Neuronal stem cell (in vitro differentiated cells): ENCODE results near the gene SH3RF2.
"Not testable (repeated sequence)": the region's sequence is repeated elsewhere in the genome, so short reads cannot be mapped to it uniquely, and the experiment has no call there.

Experiments
- DNase-seq: peaks from one replicate; pipeline ENCODE4 v3.0.0-alpha.2; 2013; ENCODE audit warnings: low spot score
- H2AFZ ChIP-seq: one replicate; pipeline ENCODE4 v1.6.1; 2013; ENCODE audit warnings: mild to moderate bottlenecking, low read length, inconsistent platforms
- H2AK5ac ChIP-seq: 2 replicates; pipeline ENCODE4 v1.6.1; 2013; ENCODE audit warnings: low read depth, mild to moderate bottlenecking, inconsistent platforms, low read length, moderate library complexity, mixed read lengths
- H2BK120ac ChIP-seq: 2 replicates; pipeline ENCODE4 v1.6.1; 2013; ENCODE audit warnings: low read depth, mild to moderate bottlenecking, inconsistent platforms, low read length, moderate library complexity, mixed read lengths
- H2BK12ac ChIP-seq: one replicate; pipeline ENCODE4 v1.6.1; 2013; ENCODE audit warnings: low read length, inconsistent platforms
- H2BK15ac ChIP-seq: 2 replicates; pipeline ENCODE4 v1.6.1; 2013; ENCODE audit warnings: mild to moderate bottlenecking, low read length, inconsistent platforms, mixed read lengths
- H2BK5ac ChIP-seq: one replicate; pipeline ENCODE4 v1.6.1; 2013; ENCODE audit warnings: inconsistent platforms, mild to moderate bottlenecking, low read length, moderate library complexity
- H3K14ac ChIP-seq: one replicate; pipeline ENCODE4 v1.6.1; 2013; ENCODE audit warnings: low read length, inconsistent platforms
- H3K18ac ChIP-seq: 2 replicates; pipeline ENCODE4 v1.6.1; 2013; ENCODE audit warnings: low read length, inconsistent platforms
- H3K23ac ChIP-seq: 2 replicates; pipeline ENCODE4 v1.6.1; 2013; ENCODE audit warnings: low read depth, mild to moderate bottlenecking, mixed read lengths, low read length, inconsistent platforms; ENCODE audit not compliant: poor library complexity
- H3K27ac ChIP-seq: replicated peaks from 3 replicates; pipeline ENCODE4 v1.5.1; 2013; ENCODE audit warnings: low read length, inconsistent platforms
- H3K27me3 ChIP-seq, 3 experiments: 2 replicates each; pipeline ENCODE4 v1.6.1; 2013; ENCODE audit warnings: low read length in 3 of 3, mild to moderate bottlenecking in 2 of 3, inconsistent platforms in 1 of 3, low read depth in 1 of 3, mixed read lengths in 1 of 3, moderate library complexity in 1 of 3; ENCODE audit not compliant: control insufficient read depth in 3 of 3, insufficient read depth in 3 of 3
- H3K36me3 ChIP-seq, 2 donors: replicated peaks in 1 of 2; 2 replicates each; pipeline ENCODE4 v1.6.1; 2013; ENCODE audit warnings: low read length in 2 of 2; ENCODE audit not compliant: control insufficient read depth in 2 of 2, insufficient read depth in 2 of 2
- H3K4ac ChIP-seq: 2 replicates; pipeline ENCODE4 v1.6.1; 2013; ENCODE audit warnings: inconsistent platforms, mild to moderate bottlenecking, low read length, moderate library complexity
- H3K4me1 ChIP-seq, 2 donors: 1 replicate in 1 of 2; 2 replicates in 1 of 2; pipeline ENCODE4 v1.6.1; 2013; ENCODE audit warnings: low read length in 2 of 2, low read depth in 1 of 2; ENCODE audit not compliant: control insufficient read depth in 2 of 2, insufficient read depth in 1 of 2
- H3K4me2 ChIP-seq: one replicate; pipeline ENCODE4 v1.6.1; 2013; ENCODE audit warnings: mild to moderate bottlenecking, low read length, inconsistent platforms; ENCODE audit not compliant: insufficient read depth, poor library complexity, severe bottlenecking
- H3K4me3 ChIP-seq, 2 donors: 2 replicates each; pipeline ENCODE4 v1.5.1; 2013; ENCODE audit warnings: low read length in 2 of 2, mild to moderate bottlenecking in 2 of 2, inconsistent platforms in 1 of 2, moderate library complexity in 1 of 2
- H3K79me1 ChIP-seq: one replicate; pipeline ENCODE4 v1.6.1; 2013; ENCODE audit warnings: low read depth, mild to moderate bottlenecking, inconsistent platforms, low read length, moderate library complexity
- H3K9ac ChIP-seq: one replicate; pipeline ENCODE4 v1.6.1; 2013; ENCODE audit warnings: mild to moderate bottlenecking, low read depth, low read length, inconsistent platforms; ENCODE audit not compliant: poor library complexity
- H3K9me3 ChIP-seq, 2 donors: replicated peaks in 1 of 2; 2 replicates each; pipeline versions ENCODE3 to v1.6.1; 2013; ENCODE audit warnings: low read length in 2 of 2, mild to moderate bottlenecking in 2 of 2, inconsistent platforms in 1 of 2, low read depth in 1 of 2, mixed read lengths in 1 of 2, moderate library complexity in 1 of 2; ENCODE audit not compliant: control insufficient read depth in 2 of 2, insufficient read depth in 1 of 2
- H4K8ac ChIP-seq: one replicate; pipeline ENCODE4 v1.6.1; 2013; ENCODE audit warnings: low read depth, mild to moderate bottlenecking, inconsistent platforms, low read length, moderate library complexity
- H4K91ac ChIP-seq: one replicate; pipeline ENCODE4 v1.6.1; 2013; ENCODE audit warnings: low read length, low read depth, mild to moderate bottlenecking, inconsistent platforms; ENCODE audit not compliant: poor library complexity
- WGBS, 2 donors: extraction: QIAGEN DNeasy Blood & Tissue Kit; methylation state at CpG; one replicate each; pipeline ENCODE4 v1.1.7; 2013; ENCODE audit warnings: missing lambda C conversion rate in 2 of 2, mixed read lengths in 1 of 2; ENCODE audit not compliant: insufficient read length in 2 of 2, insufficient replicate concordance in 1 of 2; ENCODE audit errors: extremely low coverage in 2 of 2; 5-methylcytosine and 5-hydroxymethylcytosine counted together

SH3RF2 gene

DNA sequence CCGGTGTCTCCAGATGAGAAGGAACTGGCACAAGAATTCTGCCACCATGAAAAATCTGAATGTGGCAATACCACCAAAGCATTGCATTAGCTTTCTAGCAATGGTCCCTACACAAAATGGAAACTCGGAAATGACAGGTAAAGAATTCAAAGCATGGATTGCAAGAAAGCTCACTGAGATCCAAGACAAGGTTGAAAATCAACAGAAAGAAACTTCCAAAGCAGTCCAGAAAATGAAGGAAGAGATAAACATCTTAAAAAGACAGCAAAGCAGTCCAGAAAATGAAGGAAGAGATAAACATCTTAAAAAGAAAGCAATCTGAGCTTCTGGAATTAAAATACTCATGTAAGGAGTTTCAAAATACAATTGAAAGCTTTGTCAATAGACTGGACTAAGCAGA is 46.8 kb upstream of the SH3RF2 start:
- Histone ChIP-seq H3K27me3 (no peaks in the 10 kb centered on the region), H2BK5ac (no peak overlapping the region), H3K9me3 (no peaks in the 10 kb centered on the region), H3K4me3 (no peak overlapping the region), H3K27ac (no peak overlapping the region), H3K23ac (no peak overlapping the region), H4K91ac (no peak overlapping the region), H3K4me1 (no peaks in the 10 kb centered on the region), H3K18ac (no peak overlapping the region), H2BK120ac (no peak overlapping the region), H3K9ac (no peak overlapping the region), H3K14ac (no peak overlapping the region), H2AK5ac (no peak overlapping the region), H3K36me3 (no peaks in the 10 kb centered on the region), H3K4ac (no peak overlapping the region), H4K8ac (no peak overlapping the region), H2BK15ac (no peak overlapping the region), H2AFZ (no peak overlapping the region), H2BK12ac (no peak overlapping the region), H3K4me2 (no peak overlapping the region), H3K79me1 (no peaks in the 10 kb centered on the region)
- DNase-seq, result no peak
- WGBS, 2 donors, result no CpG with 5 or more reads among the region's 2 CpGs

DNA sequence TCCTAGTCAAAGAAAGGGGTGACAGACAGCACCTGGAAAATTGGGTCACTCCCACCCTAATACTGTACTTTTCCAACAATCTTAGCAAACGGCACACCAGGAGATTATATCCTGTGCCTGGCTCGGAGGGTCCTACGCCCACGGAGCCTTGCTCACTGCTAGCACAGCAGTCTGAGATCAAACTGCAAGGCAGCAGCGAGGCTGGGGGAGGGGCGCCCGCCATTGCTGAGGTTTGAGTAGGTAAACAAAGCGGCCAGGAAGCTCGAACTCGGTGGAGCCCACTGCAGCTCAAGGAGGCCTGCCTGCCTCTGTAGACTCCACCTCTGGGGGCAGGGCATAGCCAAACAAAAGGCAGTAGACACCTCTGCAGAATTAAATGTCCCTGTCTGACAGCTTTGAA is 45.0 kb upstream of the SH3RF2 start:
- H3K4me2 ChIP-seq, H3K9me3 ChIP-seq, H3K4ac ChIP-seq, H2AFZ ChIP-seq, H2BK5ac ChIP-seq, DNase-seq, H2BK15ac ChIP-seq, H3K9ac ChIP-seq, H3K23ac ChIP-seq, H3K27ac ChIP-seq, H3K36me3 ChIP-seq, H3K4me1 ChIP-seq, H3K79me1 ChIP-seq, H2BK12ac ChIP-seq, H3K14ac ChIP-seq, H3K4me3 ChIP-seq, H2BK120ac ChIP-seq, H3K18ac ChIP-seq, H4K8ac ChIP-seq, H3K27me3 ChIP-seq, H2AK5ac ChIP-seq, H4K91ac ChIP-seq: not testable (repeated sequence)
- WGBS, 2 donors, result no CpG with 5 or more reads among the region's 10 CpGs

GRCh38 chr5:145898171-145898570 is 38.2 kb upstream of the SH3RF2 start:
- Histone ChIP-seq H2BK12ac (no peak overlapping the region), H3K18ac (no peak overlapping the region)

DNA sequence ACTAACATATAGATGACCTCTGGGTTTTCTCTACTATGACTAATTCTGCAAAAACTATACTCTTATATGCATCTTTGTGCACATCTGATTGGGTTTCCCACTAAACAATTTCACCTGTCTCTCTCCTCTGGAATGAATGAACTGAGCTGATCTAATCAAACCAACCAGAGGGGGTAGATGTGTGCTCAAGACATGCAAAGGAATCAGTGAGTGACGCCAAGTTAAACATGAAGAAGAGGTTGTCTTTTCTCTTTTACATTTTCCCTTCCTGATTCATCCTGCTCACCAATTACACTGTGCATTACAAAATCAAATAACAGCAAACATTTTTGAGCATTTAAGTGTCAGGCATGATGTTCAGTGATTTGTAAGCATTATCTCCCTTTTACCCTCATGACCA is 34.0 kb upstream of the SH3RF2 start:
- Histone ChIP-seq H3K4me3 (no peak overlapping the region), H3K27ac (no peak overlapping the region), H2BK120ac (no peak overlapping the region), H2AFZ (no peak overlapping the region), H3K79me1 (no peaks in the 10 kb centered on the region), H3K27me3 (no peaks in the 10 kb centered on the region), H3K4ac (no peak overlapping the region), H2BK15ac (no peak overlapping the region), H3K36me3 (no peaks in the 10 kb centered on the region), H3K4me1 (no peaks in the 10 kb centered on the region), H2BK12ac (no peak overlapping the region), H3K18ac (no peak overlapping the region), H3K4me2 (no peak overlapping the region), H2BK5ac (no peak overlapping the region), H3K14ac (no peak overlapping the region), H4K8ac (no peak overlapping the region), H4K91ac (no peak overlapping the region), H2AK5ac (no peak overlapping the region), H3K23ac (no peak overlapping the region), H3K9ac (no peak overlapping the region), H3K9me3 (no peaks in the 10 kb centered on the region)
- WGBS, 2 donors, result no CpG with 5 or more reads among the region's 1 CpG
- DNase-seq, result no peak

More at GRCh38 chr5:145898171-145898570, 38.2 kb upstream of the SH3RF2 start:
- Histone ChIP-seq H3K27me3 (no peaks in the 10 kb centered on the region), H2BK120ac (no peak overlapping the region), H3K27ac (no peak overlapping the region), H2BK15ac (no peak overlapping the region), H3K36me3 (no peaks in the 10 kb centered on the region), H3K9ac (no peak overlapping the region), H4K8ac (no peak overlapping the region), H3K9me3 (no peaks in the 10 kb centered on the region), H3K14ac (no peak overlapping the region), H2AK5ac (no peak overlapping the region), H3K79me1 (no peaks in the 10 kb centered on the region), H2AFZ (no peak overlapping the region), H3K4me3 (no peak overlapping the region), H3K4me2 (no peak overlapping the region), H3K4me1 (no peaks in the 10 kb centered on the region), H3K4ac (no peak overlapping the region), H3K23ac (no peak overlapping the region), H2BK5ac (no peak overlapping the region), H4K91ac (no peak overlapping the region)
- no peak for DNase-seq
